GM18505 (cell line): Measurements from ENCODE around the gene KIAA1549.
"Not testable (repeated sequence)": the region's sequence is repeated elsewhere in the genome, so short reads cannot be mapped to it uniquely, and the experiment has no call there.

ENCODE experiments used
- ATAC-seq: cut with Tn5 transposase; IDR thresholded peaks from one replicate; pipeline ENCODE4 v1.9.1; 2021; ENCODE audit not compliant: unreplicated experiment
- POLR2A ChIP-seq: IDR thresholded peaks from 4 replicates; pipeline ENCODE4 v1.6.1; 2011; ENCODE audit warnings: borderline replicate concordance; ENCODE audit not compliant: insufficient read depth, insufficient read length; ENCODE audit errors: extremely low read depth

Gene KIAA1549

GRCh38 chr7:138825049-138825721, 156.0 kb downstream of the KIAA1549 start:
- TF ChIP-seq POLR2A: no peak
- no peak for ATAC-seq

- ATAC-seq: no peak
- TF ChIP-seq POLR2A: no peak
Measured at GRCh38 chr7:138822867-138823535, 158.2 kb downstream of the KIAA1549 start.

DNA sequence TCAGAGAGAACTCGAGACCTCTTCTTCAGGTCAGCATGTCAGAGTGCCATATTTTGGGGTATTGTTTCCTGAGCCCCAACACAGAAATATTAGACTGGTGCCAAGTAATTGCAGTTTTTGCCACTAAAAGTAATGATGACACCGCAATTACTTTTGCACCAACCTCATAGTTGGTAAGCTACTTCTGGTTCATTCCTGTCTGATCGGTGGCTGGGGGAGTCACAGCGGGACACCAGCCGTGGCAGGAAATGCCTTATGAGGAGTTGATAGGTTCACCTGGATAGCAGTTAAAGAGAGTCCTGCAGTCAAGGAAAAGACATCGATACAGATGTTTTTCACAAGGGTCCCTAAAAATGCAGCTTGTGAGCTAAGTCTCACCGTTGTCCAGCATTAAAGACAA, 159.3 kb downstream of the KIAA1549 start:
- no peak for TF ChIP-seq POLR2A
- ATAC-seq: no peak

GRCh38 chr7:138819625-138820024, 161.6 kb downstream of the KIAA1549 start:
- no peak for TF ChIP-seq POLR2A
- ATAC-seq: no peak

- TF ChIP-seq POLR2A: no peak
- ATAC-seq: no peak
Measured at GRCh38 chr7:138816650-138817049, 164.5 kb downstream of the KIAA1549 start.

- no peak for TF ChIP-seq POLR2A
- ATAC-seq: no peak
Measured at GRCh38 chr7:138814816-138815332, 166.3 kb downstream of the KIAA1549 start.

DNA sequence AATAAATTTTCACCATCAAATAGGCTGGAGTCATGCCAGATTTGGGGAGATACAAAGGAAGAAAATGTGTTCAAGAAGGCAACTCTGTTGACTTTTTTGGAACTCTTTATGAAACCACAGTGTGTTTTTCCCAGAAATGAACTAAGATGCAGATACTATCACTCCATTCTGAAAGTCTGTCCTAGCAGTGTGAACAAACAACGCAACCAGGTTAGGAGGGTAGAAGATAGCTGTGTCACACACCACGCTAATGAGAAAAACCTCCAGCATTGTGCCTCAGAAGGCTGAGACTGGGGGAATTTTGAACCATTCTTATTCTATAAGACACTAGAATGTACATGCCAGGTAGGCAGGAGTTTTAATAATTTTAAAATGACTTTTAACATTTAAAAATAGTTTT, 167.2 kb downstream of the KIAA1549 start:
- no peak for TF ChIP-seq POLR2A
- no peak for ATAC-seq

- ATAC-seq: not testable (repeated sequence)
Measured at GRCh38 chr7:138811327-138811726, 169.9 kb downstream of the KIAA1549 start.

DNA sequence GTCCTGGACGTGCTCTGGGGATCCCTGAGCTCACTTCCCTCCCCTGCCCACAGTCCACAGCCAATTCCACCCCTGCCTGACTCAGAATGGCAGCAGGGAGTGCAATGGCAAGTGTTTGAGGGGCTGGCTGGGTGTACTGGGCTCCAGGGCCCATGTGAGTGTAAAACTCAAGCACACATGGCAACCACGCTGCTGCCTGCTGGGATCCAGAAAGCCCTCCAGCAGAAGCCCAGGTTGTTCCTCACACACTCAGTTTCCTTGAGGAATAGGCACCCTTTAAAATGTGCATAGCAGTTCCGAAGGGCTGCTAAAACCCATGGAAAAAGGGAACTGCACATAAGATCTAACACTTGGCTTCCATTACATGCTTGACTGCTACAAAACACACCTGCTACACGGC, 171.8 kb downstream of the KIAA1549 start:
- no peak for ATAC-seq
- no peak for TF ChIP-seq POLR2A

DNA sequence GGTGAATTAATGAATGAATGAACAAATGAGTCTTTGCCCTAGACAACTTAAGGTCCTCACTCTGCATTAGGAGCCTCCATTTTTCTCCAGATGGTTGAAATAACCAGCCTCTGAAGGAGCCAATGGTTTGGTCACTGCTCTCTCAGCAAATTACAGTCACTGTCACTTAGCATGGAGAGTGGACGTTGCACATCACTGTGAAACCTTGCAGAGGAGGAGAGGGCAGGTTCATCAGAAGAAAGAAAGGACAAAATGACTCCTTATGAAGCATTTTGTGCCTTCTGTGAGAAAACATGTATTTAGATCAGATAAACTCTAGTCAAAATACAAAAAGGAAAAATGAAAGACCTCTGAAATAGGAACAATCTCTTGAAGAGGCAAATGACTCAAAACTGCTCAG, 176.6 kb downstream of the KIAA1549 start:
- no peak for TF ChIP-seq POLR2A
- no peak for ATAC-seq

- ATAC-seq: no peak
- no peak for TF ChIP-seq POLR2A
Measured at GRCh38 chr7:138802706-138803105, 178.5 kb downstream of the KIAA1549 start.

DNA sequence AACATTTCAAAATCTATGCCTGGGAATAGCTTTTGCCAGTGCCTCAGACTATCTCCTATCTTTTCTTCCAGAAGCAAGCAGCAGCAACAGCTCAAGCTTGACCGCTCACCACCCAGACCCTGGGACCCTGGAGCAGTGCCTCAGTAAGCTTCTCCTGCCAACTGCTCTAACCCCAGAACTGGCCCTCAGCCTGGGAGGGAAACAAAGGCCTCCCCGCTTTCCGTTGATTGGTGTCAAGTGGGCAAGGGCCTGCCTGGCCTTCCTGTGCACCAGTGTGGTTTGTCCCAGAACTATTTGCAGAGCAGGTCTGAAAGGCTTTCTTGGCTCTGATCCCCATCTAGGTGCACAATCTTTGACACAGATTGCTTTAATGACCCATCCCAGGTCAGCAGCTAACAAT, 179.9 kb downstream of the KIAA1549 start:
- no peak for TF ChIP-seq POLR2A

DNA sequence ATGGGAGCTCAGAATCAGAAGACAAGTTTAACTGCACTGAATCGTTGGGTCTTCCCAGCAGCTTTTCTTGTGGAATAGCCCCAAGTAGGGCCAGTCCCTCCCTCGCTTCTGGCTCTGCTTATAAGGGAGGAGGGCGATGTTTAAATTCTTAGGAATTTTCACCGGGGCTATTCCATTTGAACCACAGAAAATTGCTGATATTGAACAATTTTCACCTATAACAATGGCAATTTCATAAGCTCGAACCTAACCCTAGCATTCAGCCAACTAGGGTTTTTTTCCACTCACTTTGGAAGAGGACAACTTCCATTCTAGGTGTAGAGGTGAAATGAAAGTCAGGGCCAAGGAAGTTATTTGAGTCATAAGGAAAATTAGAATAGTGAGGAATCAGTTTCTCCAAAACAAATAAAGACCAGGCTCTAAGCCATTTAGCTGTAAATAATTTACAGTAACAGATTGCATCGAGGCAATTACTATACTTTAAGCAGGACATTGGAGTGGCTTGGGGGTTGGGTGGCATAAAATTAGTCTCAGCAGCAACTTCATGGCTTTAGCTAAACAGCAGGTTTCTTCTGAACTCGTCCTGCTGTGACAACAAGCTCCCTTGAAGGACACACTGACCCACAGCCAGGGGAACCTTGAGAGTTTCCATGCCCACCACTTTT, 181.7 kb downstream of the KIAA1549 start:
- no peak for ATAC-seq
- TF ChIP-seq POLR2A: no peak

More for the DNA sequence above, 179.9 kb downstream of the KIAA1549 start:
- no peak for ATAC-seq

GRCh38 chr7:138798836-138799235, 182.4 kb downstream of the KIAA1549 start:
- no peak for TF ChIP-seq POLR2A
- ATAC-seq: no peak
